Measurements from ENCODE around the gene ARHGEF28. TPM values are rescaled to one million over a fixed set of nuclear protein-coding genes. Genes with fewer than 3 reads are reported as not detected.

Gene ARHGEF28
- polyA plus RNA-seq, 4 donors: 42.0 to 57.9 (median 51.4) TPM

DNA sequence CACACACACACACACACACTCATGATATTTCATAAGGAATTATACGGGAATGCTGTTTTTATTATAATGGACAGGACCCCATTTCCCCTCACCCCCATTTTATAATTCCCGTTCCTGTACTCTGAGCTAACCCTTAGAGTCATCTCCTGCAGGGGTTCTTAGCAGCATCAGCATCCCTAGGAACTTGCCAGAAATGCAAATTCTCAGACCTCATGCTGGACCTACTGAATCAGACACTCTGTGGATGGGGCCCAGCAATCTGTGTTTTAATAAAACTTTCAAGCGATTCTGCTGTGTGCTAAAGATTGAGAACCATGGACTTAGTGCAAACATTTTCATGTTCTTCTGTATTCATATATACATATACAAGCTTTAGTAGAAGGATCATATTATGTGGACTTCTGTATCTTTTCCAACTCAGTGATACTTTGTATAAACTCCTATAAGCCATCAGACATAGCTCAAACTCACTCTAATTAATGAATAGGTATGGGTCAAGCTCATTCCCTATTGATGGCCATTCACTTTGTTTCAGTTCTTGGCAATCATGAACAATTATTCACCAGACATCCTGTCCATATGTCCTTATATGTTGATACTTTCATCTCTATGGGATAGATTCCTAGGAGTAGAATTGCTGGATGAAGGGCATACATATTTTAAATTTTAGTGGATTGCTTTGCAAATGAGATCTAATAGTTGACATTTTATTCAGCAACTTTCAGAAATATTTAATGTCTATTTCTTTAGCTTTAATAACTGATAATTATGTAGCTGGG, 65.5 kb downstream of the ARHGEF28 start:
- no peak for DNase-seq (ENCODE audit: low read depth in 4 of 4, low spot score in 2 of 4)

DNA sequence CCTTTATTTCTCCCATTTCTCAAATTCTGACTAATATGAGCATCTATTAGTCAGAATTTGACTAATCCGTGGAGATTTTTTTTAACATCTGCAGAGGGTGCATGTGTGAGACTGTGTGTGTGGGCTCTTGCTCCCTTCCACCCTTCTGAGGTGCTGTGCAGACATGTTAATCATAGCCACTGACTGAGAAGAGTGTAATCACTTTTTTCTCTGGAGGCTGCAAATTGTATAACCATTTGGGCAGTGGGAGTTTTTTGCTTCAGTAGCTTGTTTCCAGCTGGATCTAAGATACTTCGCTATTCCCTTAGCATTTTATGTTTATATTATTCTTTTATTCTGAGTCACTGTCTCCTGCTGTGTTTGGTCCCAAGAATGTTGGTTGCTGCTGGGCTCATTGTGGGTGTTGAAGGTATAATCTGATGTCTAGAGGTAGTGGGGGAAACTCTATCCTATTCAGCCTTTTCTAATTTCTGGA, 66.2 kb downstream of the ARHGEF28 start:
- no peak for DNase-seq (ENCODE audit: low read depth in 4 of 4, low spot score in 2 of 4)

DNA sequence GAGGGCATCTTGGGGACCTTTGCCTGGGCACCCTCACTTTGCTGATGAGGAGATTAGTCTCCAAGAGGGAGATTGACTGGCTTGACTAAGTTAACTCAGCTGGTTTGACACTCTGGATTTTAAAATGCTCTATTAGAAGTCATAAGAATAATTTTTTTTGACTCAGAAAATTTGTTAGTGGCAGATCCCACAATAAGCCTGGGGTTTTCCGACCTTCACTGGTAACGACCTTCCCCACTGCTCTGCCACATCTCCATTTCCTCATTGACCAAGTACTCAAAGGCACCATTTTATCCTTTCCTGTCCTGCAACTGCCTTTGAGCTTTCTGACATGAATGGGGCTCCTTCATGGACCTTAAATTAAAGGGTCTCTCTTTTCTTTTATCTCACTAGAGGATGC, 67.0 kb downstream of the ARHGEF28 start:
- no peak for DNase-seq (ENCODE audit: low read depth in 4 of 4, low spot score in 2 of 4)

DNA sequence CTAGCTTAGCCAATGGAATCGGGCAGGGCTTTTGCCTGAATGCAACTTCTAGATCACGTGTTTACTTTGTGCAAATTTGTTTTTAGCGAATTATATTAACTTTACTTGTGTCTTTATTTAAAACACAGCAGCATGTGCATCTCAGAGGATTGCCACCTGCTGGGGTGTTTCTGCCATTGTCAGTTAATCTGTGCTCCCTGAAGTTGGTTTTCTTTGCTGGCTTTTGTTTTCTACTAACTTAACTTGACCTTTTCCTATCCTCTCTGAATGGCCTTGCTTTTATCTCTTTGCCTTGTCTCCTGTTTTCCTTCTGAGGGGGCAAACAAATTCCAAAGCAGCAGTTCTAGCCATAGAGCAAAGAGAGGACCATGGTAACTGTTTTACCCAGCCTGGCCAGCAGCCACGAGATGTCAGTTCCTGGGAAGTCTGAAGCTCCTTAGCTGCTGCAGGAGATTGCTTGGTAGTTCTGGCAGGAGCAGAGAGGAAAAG, 67.6 kb downstream of the ARHGEF28 start:
- DNase-seq (ENCODE audit: low read depth in 4 of 4, low spot score in 2 of 4): no peak

DNA sequence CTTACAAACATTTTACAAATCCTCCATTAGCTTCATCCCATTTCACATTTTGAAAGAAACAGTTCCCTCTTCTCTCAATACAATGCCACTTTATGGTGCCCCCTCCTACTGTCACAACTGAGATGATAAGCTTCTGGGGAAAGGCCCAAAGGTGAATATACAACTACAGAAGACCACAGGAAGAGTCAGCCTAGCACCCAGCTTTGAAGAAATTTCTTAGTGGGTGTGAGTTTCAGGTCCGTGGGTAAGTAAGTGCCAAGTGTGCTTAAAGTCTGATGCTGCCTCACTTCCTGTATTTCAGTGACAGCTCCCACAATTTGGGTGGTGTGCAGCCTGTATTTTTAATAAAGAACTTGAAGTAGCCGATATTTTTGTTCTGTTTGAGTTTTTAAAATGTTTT, 68.1 kb downstream of the ARHGEF28 start:
- DNase-seq (ENCODE audit: low read depth in 4 of 4, low spot score in 2 of 4): no peak

DNA sequence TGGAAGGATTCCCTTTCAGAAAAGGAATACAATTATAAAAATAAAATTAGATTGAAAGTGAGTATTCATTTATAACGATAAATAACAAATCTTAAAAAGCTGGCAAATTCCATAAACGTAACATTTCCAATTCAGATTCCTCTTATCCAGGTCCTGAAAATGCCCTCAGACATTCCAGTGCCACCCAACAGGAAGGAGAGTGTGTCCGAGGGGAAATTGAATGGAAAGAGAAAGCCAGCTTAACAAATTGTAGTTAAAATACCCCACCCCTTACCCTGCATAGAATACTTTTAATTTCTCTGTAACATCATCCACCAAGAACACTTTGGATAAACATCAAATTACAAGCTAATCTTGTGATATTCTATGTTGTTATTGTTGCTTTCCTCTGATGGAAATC, 72.0 kb downstream of the ARHGEF28 start:
- DNase-seq (ENCODE audit: low read depth in 4 of 4, low spot score in 2 of 4): no peak

DNA sequence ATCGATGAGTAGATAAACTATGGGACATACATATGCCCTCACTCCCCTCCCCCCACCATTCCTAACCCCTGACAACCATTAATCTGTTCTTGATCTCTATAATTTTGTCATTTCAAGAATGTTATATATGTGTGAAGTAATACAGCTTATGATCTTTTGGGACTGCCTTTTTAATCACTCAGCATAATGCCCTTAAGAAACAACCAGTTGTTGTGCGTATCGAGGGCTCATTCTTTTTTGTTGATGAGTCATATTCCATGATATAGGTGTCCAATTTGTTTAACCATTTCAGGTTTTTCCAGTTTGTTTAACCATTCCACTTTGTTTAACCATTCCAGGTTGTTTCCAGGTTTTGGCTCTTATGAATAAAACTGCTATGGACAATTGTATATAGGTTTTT, 75.6 kb downstream of the ARHGEF28 start:
- DNase-seq (ENCODE audit: low read depth in 4 of 4, low spot score in 2 of 4): no peak

DNA sequence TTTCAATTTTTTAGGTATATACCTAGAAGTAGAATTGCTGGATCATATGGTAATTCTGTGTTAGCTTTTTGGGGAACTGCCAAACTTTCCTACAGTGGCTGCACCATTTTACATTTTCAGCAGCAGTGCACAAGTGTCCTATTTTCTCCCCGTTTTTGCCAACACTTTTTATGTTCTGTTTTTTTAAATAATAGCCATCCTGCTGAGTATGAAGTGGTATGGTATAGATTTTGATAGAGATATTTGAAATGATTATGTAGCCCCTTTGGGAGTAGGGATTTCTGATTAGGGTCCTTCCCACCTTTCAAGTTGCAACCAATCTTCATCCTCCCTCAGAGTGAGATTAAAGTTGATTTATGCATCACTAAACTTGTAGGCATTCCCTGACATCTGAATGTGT, 76.5 kb downstream of the ARHGEF28 start:
- no peak for DNase-seq (ENCODE audit: low read depth in 4 of 4, low spot score in 2 of 4)

DNA sequence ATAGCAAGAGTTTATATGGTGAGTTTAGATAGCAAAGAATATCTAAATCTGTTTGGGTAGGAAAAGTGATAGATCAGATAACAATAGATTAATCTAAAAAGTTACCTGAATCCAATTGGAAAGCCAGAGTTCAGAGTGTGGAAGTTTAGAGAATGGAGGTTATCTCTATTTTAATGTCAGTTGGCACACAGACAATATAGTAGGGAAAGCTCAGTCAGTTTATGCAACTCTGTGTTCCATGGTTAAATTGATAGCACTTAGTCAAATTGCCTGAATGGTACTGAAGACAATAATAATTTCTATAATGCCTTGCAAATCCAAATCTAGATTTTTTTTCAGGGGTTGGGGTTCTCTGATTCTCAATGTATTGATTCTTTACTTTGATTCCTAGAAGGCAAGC, 77.0 kb downstream of the ARHGEF28 start:
- no peak for DNase-seq (ENCODE audit: low read depth in 4 of 4, low spot score in 2 of 4)

DNA sequence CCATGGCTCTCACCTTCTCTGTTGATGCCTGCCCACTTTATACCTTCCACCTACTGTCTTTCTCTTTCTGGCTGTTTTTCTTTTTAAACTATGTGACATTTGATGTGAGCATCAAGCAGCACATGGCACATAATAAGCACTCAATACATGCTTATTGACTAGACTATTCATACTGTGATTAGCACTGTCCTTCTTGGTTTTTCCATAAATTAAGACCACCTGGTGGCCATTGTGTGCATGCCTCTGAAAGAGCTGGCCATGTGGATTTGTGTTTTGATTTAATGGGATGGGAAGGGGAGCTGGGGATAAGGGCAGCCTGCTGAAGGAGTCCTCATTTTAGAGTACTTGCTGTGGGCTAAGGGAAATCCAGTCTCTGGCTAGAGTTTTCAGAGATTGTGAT, 79.4 kb downstream of the ARHGEF28 start:
- DNase-seq (ENCODE audit: low read depth in 4 of 4, low spot score in 2 of 4): no peak

DNA sequence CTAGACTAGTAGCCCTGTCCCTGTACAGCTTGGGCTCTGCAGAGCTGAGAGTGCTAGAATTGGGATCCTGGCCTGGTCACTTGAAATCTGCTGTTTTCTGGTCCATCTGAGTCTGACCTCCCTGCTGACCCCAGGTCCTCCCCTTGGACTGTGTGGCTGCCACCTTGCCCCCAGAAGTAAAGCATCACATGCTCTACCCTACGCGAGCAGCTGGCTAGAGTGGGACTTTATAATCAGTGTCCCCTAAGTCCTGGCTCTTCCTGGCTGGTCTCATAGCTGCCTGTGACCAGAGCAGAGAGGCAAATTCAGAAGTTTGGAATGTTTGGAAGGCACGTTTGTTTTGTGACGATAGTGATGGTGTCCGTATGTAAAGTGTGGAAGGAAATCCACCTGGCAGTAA, 81.0 kb downstream of the ARHGEF28 start:
- DNase-seq (ENCODE audit: low read depth in 4 of 4, low spot score in 2 of 4): no peak

DNA sequence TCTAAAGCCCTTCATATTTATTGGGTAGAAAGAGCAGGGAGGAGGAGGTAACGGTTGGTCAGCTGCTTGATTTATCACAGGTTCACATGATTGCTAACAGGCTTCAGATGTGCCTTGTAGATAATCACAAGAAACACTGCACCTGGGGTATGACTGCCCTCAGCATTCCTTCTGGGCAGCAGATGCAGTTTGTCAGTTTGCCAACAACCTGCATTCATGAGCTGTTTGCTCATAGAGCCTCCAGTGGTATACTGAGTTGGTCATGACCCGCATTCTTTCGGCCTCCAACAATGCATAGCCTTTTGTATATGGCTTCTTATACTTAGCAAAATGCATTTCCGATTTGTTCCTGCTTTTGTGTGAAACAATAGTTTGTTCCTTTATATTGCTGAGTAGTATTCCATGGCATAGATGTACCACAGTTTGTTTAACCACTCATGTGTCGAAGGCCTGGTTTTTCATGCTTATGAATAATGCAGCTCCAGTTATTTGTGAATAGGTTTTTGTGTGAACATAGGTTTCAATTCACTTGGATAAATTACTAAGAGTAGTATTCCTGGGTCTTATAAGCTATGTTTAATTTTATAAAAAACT, 83.6 kb downstream of the ARHGEF28 start:
- DNase-seq (ENCODE audit: low read depth in 4 of 4, low spot score in 2 of 4): no peak

DNA sequence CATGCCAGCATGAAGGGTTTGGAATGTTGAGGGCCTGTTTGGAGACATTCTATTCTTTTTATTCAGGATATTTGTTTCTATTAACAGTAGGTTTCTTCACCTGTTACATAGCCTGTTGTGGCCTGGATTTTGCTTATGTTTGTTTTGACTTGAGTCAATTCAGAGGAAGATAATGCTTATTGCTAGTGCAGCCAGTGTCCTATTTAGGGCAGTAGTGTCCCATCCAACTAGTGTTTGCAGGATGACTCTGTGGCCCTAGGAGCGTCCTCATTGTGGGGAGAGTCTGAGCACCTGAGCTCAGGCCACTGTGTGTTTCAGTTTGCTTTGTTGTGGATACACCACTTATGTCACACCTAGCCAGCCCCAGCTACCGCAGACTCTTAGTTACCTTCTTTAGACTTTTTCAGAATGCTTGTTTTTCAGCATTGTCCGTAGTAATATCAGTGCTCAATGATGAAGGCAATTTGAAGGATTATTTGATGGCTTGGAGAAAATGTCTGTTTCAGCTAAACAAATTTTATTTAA, 90.3 kb downstream of the ARHGEF28 start:
- no peak for DNase-seq (ENCODE audit: low read depth in 4 of 4, low spot score in 2 of 4)

DNA sequence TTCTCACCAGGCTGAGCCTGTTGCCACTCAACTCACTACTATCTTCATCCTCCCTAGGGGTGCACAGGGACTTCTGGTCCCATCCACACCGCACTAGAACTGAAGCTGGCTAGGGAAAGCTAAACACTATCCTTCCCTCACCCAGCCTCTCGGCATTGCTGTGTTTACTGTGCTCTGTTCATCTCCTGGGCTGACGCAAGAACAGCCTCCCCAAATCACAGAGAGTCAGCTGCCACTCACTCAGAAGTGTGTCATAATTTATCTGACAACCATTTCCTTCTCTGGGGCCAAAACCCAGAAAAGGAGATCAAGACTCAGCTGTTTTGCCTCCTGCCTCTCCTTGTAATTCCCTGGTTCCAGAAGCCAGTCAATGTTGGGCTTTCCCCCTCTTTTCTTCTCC, 92.8 kb downstream of the ARHGEF28 start:
- DNase-seq (ENCODE audit: low read depth in 4 of 4, low spot score in 2 of 4): no peak

DNA sequence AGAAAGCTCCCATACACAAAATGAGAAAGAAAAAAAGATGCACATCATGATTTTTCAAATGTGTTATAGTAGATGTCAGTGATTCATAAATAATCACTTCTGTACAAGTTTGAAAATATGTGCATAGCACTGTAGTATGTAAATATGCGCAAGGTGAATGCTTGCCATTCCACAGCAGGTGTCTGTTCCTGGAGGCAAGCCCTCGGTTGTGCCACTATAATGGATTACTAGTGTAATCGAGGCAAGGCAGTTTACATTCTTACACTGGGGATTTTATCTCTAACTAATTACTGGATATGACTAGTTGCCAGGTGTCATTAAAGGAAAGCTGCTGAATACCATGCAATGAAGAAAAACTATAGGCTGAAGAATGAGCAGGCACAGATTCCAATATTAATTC, 93.6 kb downstream of the ARHGEF28 start:
- no peak for DNase-seq (ENCODE audit: low read depth in 4 of 4, low spot score in 2 of 4)

DNA sequence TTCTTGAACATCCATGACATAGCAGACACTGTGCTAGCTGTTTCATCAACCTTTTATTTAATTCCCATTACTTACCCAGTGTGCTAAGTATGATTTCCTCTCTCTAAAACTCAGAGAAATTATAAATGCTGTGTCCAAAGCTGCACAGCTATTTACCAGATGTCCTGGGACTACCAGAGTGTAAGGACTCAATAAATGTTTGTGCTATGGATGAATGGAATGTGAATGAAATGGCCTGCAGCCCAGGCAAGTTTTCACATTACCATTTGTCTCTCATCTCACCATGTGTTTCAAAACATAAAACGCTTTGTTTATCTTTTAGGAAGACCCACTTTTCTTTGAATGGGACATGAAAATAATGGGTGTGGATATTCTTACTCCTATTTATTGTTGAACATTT, 96.2 kb downstream of the ARHGEF28 start:
- DNase-seq (ENCODE audit: low read depth in 4 of 4, low spot score in 2 of 4): no peak

DNA sequence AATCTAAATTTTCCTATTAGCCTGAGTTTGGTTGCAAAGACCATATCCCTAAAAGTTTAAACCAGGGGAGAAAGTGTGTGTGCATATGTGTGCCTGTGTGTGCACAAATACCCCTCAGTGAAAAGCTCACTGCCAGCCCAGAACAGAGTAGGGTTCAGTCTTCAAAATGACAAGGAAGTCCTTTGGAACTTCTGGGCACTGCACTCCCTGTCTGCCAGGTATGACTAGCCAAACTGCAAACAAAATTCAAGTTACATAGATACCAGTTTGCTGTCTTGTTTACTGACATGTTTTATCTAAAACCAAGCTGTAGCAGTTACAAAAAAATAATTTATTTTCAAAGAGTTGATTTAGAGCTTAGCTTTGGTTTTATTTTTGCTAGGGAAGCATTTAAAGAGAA, 100.1 kb downstream of the ARHGEF28 start:
- DNase-seq (ENCODE audit: low read depth in 4 of 4, low spot score in 2 of 4): no peak

DNA sequence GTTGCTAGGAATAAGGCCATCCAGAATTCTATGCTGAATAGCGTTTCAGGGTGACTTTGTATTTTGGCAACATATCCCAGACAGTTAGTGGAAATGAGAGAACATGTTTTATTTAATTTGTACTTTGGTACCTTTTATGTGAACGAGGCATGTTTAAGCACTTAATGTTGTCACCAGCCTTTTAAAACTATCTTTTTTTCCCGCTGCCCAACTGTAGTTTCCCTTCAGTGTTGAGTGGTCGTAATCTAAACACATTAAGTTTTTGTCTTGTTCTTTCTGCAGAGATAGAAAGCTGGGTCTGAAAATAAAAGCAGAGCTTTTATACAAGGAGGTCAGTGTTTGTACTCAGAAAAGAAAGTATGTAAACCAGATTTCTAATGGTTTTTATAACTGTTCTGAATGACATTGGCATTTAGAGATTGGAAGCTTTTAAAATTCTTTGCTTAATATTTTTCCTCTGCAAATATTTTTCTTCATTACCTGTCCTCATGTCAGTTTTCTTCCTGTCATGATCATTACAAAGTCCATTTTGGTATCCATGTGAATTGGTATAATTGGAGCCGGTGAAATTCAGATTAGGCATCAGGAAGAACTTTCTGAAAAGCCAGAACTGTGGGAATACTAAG, 100.7 kb downstream of the ARHGEF28 start:
- DNase-seq (ENCODE audit: low read depth in 4 of 4, low spot score in 2 of 4): no peak

DNA sequence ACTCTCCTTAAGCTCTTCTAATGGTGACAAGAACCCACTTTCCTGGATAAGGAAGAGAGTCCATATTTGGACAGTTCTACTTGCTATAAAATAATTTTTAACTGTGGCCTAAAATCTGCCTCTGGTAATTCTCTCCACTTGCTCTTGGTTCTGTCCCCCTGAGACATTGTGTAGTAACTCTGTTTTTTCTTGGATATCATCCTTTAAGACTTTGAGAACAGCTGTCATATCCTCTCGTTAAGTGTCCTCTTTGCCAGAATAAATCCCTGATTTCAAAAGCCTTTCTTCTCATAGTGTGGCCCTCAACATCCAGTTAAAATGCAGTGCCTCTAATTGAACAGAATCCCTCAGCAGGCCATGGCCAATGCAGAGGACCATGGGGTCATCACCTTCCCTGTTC, 101.5 kb downstream of the ARHGEF28 start:
- no peak for DNase-seq (ENCODE audit: low read depth in 4 of 4, low spot score in 2 of 4)

DNA sequence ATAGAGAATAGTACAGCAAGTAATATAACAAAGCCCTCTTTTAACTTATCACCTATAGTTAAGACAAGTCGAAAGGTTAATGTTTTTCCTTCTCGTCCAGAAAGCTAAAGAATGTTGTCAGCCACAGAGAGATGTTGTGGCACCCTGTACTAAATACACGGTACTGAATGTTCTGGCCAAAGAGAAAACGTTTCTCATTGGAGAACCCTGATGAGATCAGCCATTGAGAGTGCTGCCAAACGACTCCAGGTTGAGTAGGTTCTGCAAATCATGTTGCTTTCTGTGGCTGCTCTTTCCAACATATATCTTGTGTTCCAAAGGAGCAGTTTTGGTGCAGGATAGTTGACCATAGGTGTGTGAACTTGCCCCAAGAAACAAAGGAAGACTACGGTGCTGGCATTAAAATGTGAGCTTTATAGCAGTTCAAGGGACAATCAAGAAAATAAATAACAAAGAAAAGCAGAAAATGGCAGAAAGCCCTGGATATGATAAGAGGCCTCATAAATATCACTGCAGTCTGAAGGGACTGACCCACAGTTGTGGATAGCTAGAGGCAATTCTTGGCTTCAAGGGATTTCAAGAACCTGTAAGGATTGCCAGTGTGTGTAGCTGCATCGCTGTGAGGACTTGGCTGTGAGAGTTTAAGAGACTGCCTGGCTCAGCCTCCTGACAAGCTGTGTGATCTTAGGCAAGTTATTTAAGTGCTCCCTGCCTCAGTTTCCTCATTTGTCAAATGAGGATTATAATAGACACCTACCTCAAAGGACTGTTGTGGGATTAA, 102.7 kb downstream of the ARHGEF28 start:
- no peak for DNase-seq (ENCODE audit: low read depth in 4 of 4, low spot score in 2 of 4)

DNA sequence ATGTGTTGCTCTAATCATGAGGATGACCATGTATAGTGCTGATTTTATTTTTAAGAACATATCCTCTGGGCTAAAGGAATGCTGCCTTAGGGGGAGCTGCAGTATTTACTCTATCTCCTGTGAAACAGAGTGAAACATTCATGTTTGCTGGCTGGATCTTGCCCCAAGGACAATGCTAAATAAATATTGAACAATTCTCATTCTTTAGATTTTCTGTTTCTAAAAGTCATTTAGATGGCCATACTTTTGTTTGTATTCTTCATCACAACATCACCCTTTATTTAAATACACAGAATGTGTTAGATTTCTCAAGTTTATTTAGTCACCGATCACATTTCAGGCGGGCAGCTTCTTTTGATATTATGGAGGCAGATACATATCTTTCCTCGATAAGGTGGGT, 103.3 kb downstream of the ARHGEF28 start:
- no peak for DNase-seq (ENCODE audit: low read depth in 4 of 4, low spot score in 2 of 4)
